NCI-H2107 treated with DMSO at 0.1 percent for 48 hours (cell line): ENCODE results near the gene INSC.

Experiments used
- DNase-seq: peaks from one replicate; lab custom pipeline; 2025; ENCODE audit not compliant: unreplicated experiment; lab: John Stamatoyannopoulos, UW

Gene INSC

DNA sequence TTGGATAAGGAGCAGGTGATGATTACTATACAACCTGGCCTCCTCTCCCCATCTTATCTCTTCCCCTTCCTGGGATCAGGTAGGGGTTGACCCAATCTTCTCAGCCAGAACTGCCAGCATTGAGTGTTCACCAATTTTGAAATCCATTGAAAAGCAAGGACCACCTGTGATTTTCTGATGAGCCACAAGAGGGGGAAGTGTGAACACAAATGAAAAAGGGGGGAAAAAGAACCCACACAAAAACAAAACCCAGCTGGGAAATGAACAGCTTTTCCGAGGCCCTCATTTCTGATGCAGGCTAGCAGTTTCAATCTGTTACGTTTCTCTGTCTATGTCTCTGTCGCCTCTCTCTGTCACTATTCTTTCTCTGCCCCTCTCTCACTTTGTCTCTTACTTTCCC, 161.9 kb downstream of the INSC start:
- DNase-seq, result peak; percentile 63

GRCh38 chr11:15278128-15278527, 163.4 kb downstream of the INSC start:
- DNase-seq, result no peak

- DNase-seq, result no peak
Measured at GRCh38 chr11:15280393-15280792, 165.7 kb downstream of the INSC start.

- DNase-seq, result no peak
Measured at GRCh38 chr11:15282754-15283153, 168.0 kb downstream of the INSC start.

GRCh38 chr11:15286465-15286864, 171.7 kb downstream of the INSC start:
- no peak for DNase-seq

- DNase-seq, result no peak
Measured at GRCh38 chr11:15288863-15289262, 174.1 kb downstream of the INSC start.

GRCh38 chr11:15289723-15290122, 175.0 kb downstream of the INSC start:
- no peak for DNase-seq

DNA sequence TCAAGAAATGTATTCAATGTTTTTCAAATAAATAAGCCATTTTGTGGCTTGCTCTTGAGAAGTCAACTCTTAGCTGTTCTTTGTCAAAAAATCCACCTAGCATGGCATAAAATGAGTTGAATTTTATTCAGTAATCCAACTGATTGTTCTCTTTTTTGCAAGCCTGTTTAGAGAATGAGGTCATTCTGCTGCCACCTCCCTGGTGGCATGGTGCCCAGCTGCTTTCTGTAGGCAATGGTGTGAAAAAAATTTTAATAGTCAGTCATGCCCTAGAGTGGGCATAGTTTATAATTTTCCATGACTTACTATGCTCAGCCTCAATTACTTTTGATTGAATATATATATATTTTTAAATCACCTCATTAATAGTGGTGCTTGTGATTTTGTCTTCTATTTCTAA, 177.2 kb downstream of the INSC start:
- DNase-seq, result no peak

GRCh38 chr11:15293975-15294620, 179.4 kb downstream of the INSC start:
- no peak for DNase-seq

DNA sequence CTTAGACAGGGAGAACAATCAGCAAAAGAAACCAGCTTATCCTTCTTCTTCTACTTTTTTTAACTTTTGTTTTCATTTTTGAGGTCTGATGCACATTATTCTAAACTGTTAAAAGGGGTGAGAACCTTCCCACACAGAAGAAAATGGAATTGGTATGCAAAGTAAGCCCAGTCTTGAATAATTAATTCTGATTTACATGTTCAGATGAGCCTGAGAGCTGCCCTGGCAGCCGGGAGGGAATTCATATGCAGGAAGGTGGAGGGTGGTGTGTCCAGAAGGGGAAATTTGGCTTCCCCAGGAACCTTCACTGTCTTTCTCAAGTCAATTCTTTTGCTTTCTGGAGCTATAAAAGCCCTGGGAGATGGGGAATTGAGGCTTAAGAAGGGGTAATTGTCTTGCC, 181.0 kb downstream of the INSC start:
- DNase-seq, result no peak
